PC-9 (cell line): ENCODE results near the gene SULT4A1. TPM values are rescaled to one million over a fixed set of nuclear protein-coding genes. Genes with fewer than 3 reads are reported as not detected.

ENCODE experiments used
- BruUV-seq: library from RNA; stranded (reverse); fragments of 400-500 nt; replicated peaks from 2 replicates; lab custom pipeline; 2021; lab: Mats Ljungman, UMichigan
- CTCF ChIA-PET: fragments of 300-600 bp; sonication (Branson Sonifier 250); formaldehyde crosslinking; loops from one replicate; lab custom pipeline; 2022; ENCODE audit warnings: antibody characterized with exemption; lab: Charles Lee
- POLR2A ChIA-PET: fragments of 300-600 bp; sonication (Branson Sonifier 250); formaldehyde crosslinking; loops from one replicate; lab custom pipeline; 2022; ENCODE audit warnings: antibody characterized with exemption; ENCODE audit not compliant: unreplicated experiment; lab: Charles Lee
- DNase-seq, 2 experiments: peaks; one replicate each; pipeline versions ENCODE4 v3.0.0 to v3.0.0-alpha.2; 2015 to 2022; ENCODE audit warnings: mixed read lengths in 1 of 2
- H2AFZ ChIP-seq: fragments of 200-600 bp; sonication (generic); 2 replicates; pipeline ENCODE4 v1.8.1; 2017; ENCODE audit warnings: antibody characterized with exemption
- H3F3A ChIP-seq: fragments of 200-600 bp; sonication (generic); 2 replicates; pipeline ENCODE4 v1.8.1; 2017; ENCODE audit warnings: antibody characterized with exemption, mild to moderate bottlenecking, low read depth; ENCODE audit not compliant: insufficient read depth
- H3K27ac ChIP-seq: fragments of 200-600 bp; sonication (generic); 2 replicates; pipeline ENCODE4 v1.6.1; 2016; ENCODE audit warnings: mixed run types
- H3K27me3 ChIP-seq: fragments of 200-600 bp; sonication (generic); 2 replicates; pipeline ENCODE4 v1.6.1; 2016; ENCODE audit warnings: low read depth, mixed run types; ENCODE audit not compliant: insufficient read depth
- H3K36me3 ChIP-seq: fragments of 200-600 bp; sonication (generic); 2 replicates; pipeline ENCODE4 v1.6.1; 2016; ENCODE audit warnings: low read depth, mixed run types
- H3K4me1 ChIP-seq: fragments of 200-600 bp; sonication (generic); replicated peaks from 2 replicates; pipeline ENCODE4 v1.6.1; 2016; ENCODE audit warnings: mixed run types; ENCODE audit not compliant: insufficient read depth
- H3K4me2 ChIP-seq: fragments of 200-600 bp; sonication (generic); 2 replicates; pipeline ENCODE4 v1.6.1; 2017; ENCODE audit warnings: mixed run types
- H3K4me3 ChIP-seq: fragments of 200-600 bp; sonication (generic); 2 replicates; pipeline ENCODE4 v1.6.1; 2016; ENCODE audit warnings: mixed run types
- H3K79me2 ChIP-seq: fragments of 200-600 bp; sonication (generic); 2 replicates; pipeline ENCODE4 v1.6.1; 2017; ENCODE audit warnings: low read depth, mixed run types
- H3K9me2 ChIP-seq: fragments of 200-600 bp; sonication (generic); 2 replicates; pipeline ENCODE4 v1.8.1; 2017; ENCODE audit warnings: mild to moderate bottlenecking; ENCODE audit not compliant: insufficient read depth
- H3K9me3 ChIP-seq: fragments of 200-600 bp; sonication (generic); 2 replicates; pipeline ENCODE4 v1.8.1; 2016; ENCODE audit warnings: low read depth; ENCODE audit not compliant: insufficient read depth
- H4K20me1 ChIP-seq: fragments of 200-600 bp; sonication (generic); 2 replicates; pipeline ENCODE4 v1.8.1; 2017; ENCODE audit not compliant: insufficient read depth
- CTCF ChIP-seq: fragments of 200-600 bp; sonication (generic); conservative IDR thresholded peaks from 2 replicates; pipeline ENCODE4 v1.6.1; 2017; ENCODE audit warnings: mixed run types, antibody characterized with exemption, mild to moderate bottlenecking, moderate library complexity
- EZH2 ChIP-seq: fragments of 200-600 bp; sonication (generic); IDR thresholded peaks from 2 replicates; pipeline ENCODE4 v1.8.0; 2017; ENCODE audit warnings: antibody characterized with exemption, low read depth
- intact Hi-C: fragments of 100-400 bp; cut with micrococcal nuclease; formaldehyde crosslinking; loops from one replicate; pipeline ENCODE4 v1.10.0; 2022; ENCODE audit not compliant: unreplicated experiment
- total RNA-seq: library from RNA; stranded (reverse); gene quantifications from 2 replicates; pipeline ENCODE4 v1.2.3, GENCODE V29; 2021

The SULT4A1 gene
- total RNA-seq, 1 experiment from 2014 or later: 3.4 TPM

DNA sequence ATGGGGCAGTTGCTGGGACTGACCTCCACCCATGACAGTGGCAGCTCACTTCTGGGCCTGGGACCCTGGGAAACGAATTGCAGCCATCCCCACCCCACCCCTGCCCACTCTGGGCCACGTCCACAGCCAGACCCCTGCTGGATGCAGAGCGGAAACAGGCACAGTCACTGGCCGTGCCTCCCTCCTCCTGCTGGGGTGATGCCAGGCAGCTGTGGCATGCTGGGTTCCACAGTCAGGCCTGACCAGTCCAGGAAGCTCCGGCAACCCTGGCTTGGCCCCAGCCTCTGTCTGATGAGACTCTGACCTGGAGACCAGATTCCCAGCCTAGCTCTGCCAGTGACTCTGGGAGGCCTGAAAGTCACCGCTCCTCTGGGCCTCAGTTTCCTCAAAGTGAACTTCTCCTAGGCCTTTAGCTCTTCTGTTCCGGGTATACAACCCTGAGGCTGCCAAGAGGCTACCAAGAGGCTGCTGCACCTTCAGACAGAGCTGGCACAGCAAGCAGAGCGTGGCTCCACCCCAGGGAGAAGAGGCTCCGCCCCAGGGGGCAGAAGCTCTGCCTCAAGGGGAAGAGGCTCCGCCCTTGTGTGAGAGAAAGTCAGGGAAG is 8.9 kb downstream of the SULT4A1 start:
- Histone ChIP-seq H3F3A (no peaks in the 10 kb centered on the region), H2AFZ (no peak overlapping the region), H3K27ac (no peak overlapping the region), H3K4me2 (no peak overlapping the region), H4K20me1 (no peaks in the 10 kb centered on the region), H3K79me2 (no peaks in the 10 kb centered on the region), H3K9me2 (no peaks in the 10 kb centered on the region), H3K36me3 (no peaks in the 10 kb centered on the region), H3K4me1 (no peaks in the 10 kb centered on the region), H3K4me3 (no peak overlapping the region), H3K27me3 (peaks cover 56% of the 10 kb centered on the region), H3K9me3 (no peaks in the 10 kb centered on the region)
- ChIA-PET POLR2A (interaction anchor here (0.5 to 0.6 kb wide), 3 partner anchors 11 to 449 kb away, joined by 3 to 9 read pairs (median 6); no protein-coding TSS in a partner anchor), CTCF (interaction anchor here (0.6 kb wide), 1 partner anchor 862 kb away, joined by 13 read pairs; no protein-coding TSS in a partner anchor)
- intact Hi-C loops: no loop called here
- peak in 1 of 2 experiments; percentile 35 for DNase-seq
- no peak for TF ChIP-seq EZH2
- TF ChIP-seq CTCF: no peak
- BruUV-seq: no TSS peak

DNA sequence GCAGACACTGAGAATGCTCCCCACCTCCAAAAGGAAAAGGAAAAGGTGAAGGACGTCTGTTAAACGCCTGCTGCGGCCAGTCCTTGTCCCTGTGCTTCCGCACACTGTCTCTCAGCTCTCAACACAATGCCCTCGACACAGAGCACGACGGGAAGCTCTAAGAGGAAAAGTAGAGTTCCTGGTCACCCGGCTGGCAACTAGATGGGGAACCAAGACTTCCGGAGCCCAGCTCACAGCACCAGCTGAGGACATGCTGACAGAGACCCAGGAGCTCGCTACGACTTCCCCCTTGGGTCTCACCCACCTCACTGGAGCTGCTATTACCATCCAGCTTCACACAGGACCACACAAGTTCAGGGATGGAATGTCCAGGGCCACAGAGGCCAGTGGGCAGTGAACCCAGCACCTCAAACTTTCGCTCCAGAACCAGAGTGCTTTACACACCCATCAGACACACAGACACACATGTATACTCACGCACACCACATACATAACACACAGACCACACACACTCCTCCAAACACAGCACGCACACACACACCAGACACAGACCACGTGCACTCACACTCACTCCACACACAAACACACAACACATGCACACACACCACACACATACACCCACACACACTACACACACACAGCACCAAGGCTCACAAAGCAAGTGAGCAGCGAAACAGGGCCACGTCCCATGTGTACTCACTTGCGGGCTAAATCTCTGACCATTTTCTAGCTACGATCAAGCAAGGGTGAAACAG is 9.6 kb downstream of the SULT4A1 start:
- Histone ChIP-seq H3K4me1 (no peaks in the 10 kb centered on the region), H3K79me2 (no peaks in the 10 kb centered on the region), H3K27me3 (peaks cover 56% of the 10 kb centered on the region), H3K4me3 (no peak overlapping the region), H3K9me3 (no peaks in the 10 kb centered on the region), H3K36me3 (no peaks in the 10 kb centered on the region), H3F3A (no peaks in the 10 kb centered on the region), H3K9me2 (no peaks in the 10 kb centered on the region), H2AFZ (no peak overlapping the region), H4K20me1 (no peaks in the 10 kb centered on the region), H3K4me2 (no peak overlapping the region), H3K27ac (no peak overlapping the region)
- POLR2A ChIA-PET: no interaction called here
- no TSS peak for BruUV-seq
- CTCF ChIA-PET: no interaction called here
- DNase-seq: no peak
- intact Hi-C loops: no loop called here
- TF ChIP-seq EZH2: no peak
- no peak for TF ChIP-seq CTCF

DNA sequence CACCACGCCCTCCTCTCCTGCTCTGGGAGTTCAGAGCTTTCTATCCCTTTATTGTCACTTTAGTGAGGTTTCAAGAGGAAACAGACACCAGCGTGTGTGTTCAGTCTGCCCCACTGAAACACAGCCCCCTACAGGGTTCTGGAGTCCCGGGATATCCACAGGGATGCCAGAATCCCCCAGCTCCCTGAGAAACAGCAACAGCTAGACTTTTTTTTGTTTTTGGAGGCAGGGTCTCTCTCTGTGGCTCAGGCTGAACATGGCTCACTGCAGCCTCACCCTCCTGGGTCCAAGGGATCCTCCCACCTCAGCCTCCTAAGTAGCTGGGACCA is 10.4 kb downstream of the SULT4A1 start:
- BruUV-seq: no TSS peak
- H3K4me2 ChIP-seq: no peak overlapping the region
- no peaks in the 10 kb centered on the region for H4K20me1 ChIP-seq
- no peaks in the 10 kb centered on the region for H3K9me3 ChIP-seq
- H3K36me3 ChIP-seq: no peaks in the 10 kb centered on the region
- H3K79me2 ChIP-seq: no peaks in the 10 kb centered on the region
- ChIA-PET POLR2A (no interaction called here), CTCF (no interaction called here)
- H3F3A ChIP-seq: no peaks in the 10 kb centered on the region
- no peak overlapping the region for H3K4me3 ChIP-seq
- TF ChIP-seq EZH2: no peak
- no peak for TF ChIP-seq CTCF
- H3K27ac ChIP-seq: no peak overlapping the region
- H2AFZ ChIP-seq: no peak overlapping the region
- no peaks in the 10 kb centered on the region for H3K4me1 ChIP-seq
- H3K9me2 ChIP-seq: no peaks in the 10 kb centered on the region
- no peak for DNase-seq
- H3K27me3 ChIP-seq: peaks cover 48% of the 10 kb centered on the region
- intact Hi-C loops: no loop called here
